ENCODE results near the gene MS4A10. TPM values are rescaled to one million over a fixed set of nuclear protein-coding genes. Genes with fewer than 3 reads are reported as not detected.

The MS4A10 gene
- total RNA-seq, 6 experiments from 2014 or later = not detected

GRCh38 chr11:60766547-60766946 is 18.6 kb upstream of the MS4A10 start:
- no peak overlapping the region for H3K4me3 Mint-ChIP-seq
- peaks cover 28% of the 10 kb centered on the region for H3K27me3 Mint-ChIP-seq (ENCODE audit: insufficient read depth)
- TF ChIP-seq CTCF (IDR thresholded peaks at IDR 0.05) = no peak
- H3K4me1 Mint-ChIP-seq (ENCODE audit: low read depth) = no peaks in the 10 kb centered on the region
- H3K9me3 Mint-ChIP-seq = no peaks in the 10 kb centered on the region
- no peaks in the 10 kb centered on the region for H3K36me3 Mint-ChIP-seq (ENCODE audit: low read depth)
- H3K27ac Mint-ChIP-seq = no peak overlapping the region
- no peak for DNase-seq

GRCh38 chr11:60767388-60767811 is 17.7 kb upstream of the MS4A10 start:
- H3K36me3 Mint-ChIP-seq (ENCODE audit: low read depth) = no peaks in the 10 kb centered on the region
- no peak overlapping the region for H3K4me3 Mint-ChIP-seq
- peak; percentile 69 for TF ChIP-seq CTCF (IDR thresholded peaks at IDR 0.05)
- H3K27me3 Mint-ChIP-seq (ENCODE audit: insufficient read depth) = peaks cover 30% of the 10 kb centered on the region
- H3K27ac Mint-ChIP-seq = no peak overlapping the region
- no peak for DNase-seq
- H3K9me3 Mint-ChIP-seq = no peaks in the 10 kb centered on the region
- H3K4me1 Mint-ChIP-seq (ENCODE audit: low read depth) = no peaks in the 10 kb centered on the region

- Mint-ChIP-seq H3K36me3 (ENCODE audit: low read depth) (no peaks in the 10 kb centered on the region), H3K27me3 (ENCODE audit: insufficient read depth) (peaks cover 30% of the 10 kb centered on the region), H3K4me3 (no peak overlapping the region), H3K9me3 (no peaks in the 10 kb centered on the region), H3K4me1 (ENCODE audit: low read depth) (no peaks in the 10 kb centered on the region), H3K27ac (no peak overlapping the region)
- no peak for TF ChIP-seq CTCF (IDR thresholded peaks at IDR 0.05)
- DNase-seq = no peak
These were observed 16.9 kb upstream of the MS4A10 start for GRCh38 chr11:60768202-60768601.

- no peak overlapping the region for H3K27ac Mint-ChIP-seq
These were observed 15.9 kb upstream of the MS4A10 start for GRCh38 chr11:60769273-60769672.

GRCh38 chr11:60769811-60770210 is 15.3 kb upstream of the MS4A10 start:
- DNase-seq = no peak
- Mint-ChIP-seq H3K36me3 (ENCODE audit: low read depth) (no peaks in the 10 kb centered on the region), H3K4me3 (no peak overlapping the region), H3K4me1 (ENCODE audit: low read depth) (peaks cover 7% of the 10 kb centered on the region; the same call in 1 of the 2 replicates), H3K9me3 (no peaks in the 10 kb centered on the region), H3K27me3 (ENCODE audit: insufficient read depth) (peaks cover 25% of the 10 kb centered on the region), H3K27ac (no peak overlapping the region)
- no peak for TF ChIP-seq CTCF (IDR thresholded peaks at IDR 0.05)

More at GRCh38 chr11:60769273-60769672, 15.9 kb upstream of the MS4A10 start:
- no peak for TF ChIP-seq CTCF (IDR thresholded peaks at IDR 0.05)
- no peak for DNase-seq
- Mint-ChIP-seq H3K4me1 (ENCODE audit: low read depth) (peaks cover 1% of the 10 kb centered on the region; the same call in 1 of the 2 replicates), H3K36me3 (ENCODE audit: low read depth) (no peaks in the 10 kb centered on the region), H3K4me3 (no peak overlapping the region), H3K27me3 (ENCODE audit: insufficient read depth) (peaks cover 29% of the 10 kb centered on the region), H3K9me3 (no peaks in the 10 kb centered on the region)

GRCh38 chr11:60771146-60771545 is 14.0 kb upstream of the MS4A10 start:
- no peak overlapping the region for H3K4me3 Mint-ChIP-seq
- H3K9me3 Mint-ChIP-seq = no peaks in the 10 kb centered on the region
- H3K36me3 Mint-ChIP-seq (ENCODE audit: low read depth) = no peaks in the 10 kb centered on the region
- DNase-seq = no peak
- TF ChIP-seq CTCF (IDR thresholded peaks at IDR 0.05) = no peak
- H3K27ac Mint-ChIP-seq = no peak overlapping the region
- H3K4me1 Mint-ChIP-seq (ENCODE audit: low read depth) = peaks cover 19% of the 10 kb centered on the region
- peaks cover 25% of the 10 kb centered on the region for H3K27me3 Mint-ChIP-seq (ENCODE audit: insufficient read depth)

All from HFFc6 (cell line).